ENCODE measurements around the gene CRIP2. TPM values are rescaled to one million over a fixed set of nuclear protein-coding genes. Genes with fewer than 3 reads are reported as not detected.

Gene CRIP2
- total and polyA plus RNA-seq, 2 of the 13 experiments (the other 11 are each of a cell fraction or from before 2014, with no cell fraction given) = 31.6 to 37.9 TPM

GRCh38 chr14:105480199-105480746, 5.7 kb downstream of the CRIP2 start:
- ChIA-PET POLR2A (interaction anchor here (1.0 to 2.4 kb wide), 4 partner anchors 9 to 179 kb away, joined by 3 to 10 read pairs (median 8); partner anchors contain the start of genes BRF1 and TEX22), CTCF (ENCODE audit: low intra/inter-chr PET ratio, low total read pairs) (interaction anchor here (1.3 to 2.5 kb wide), 4 partner anchors 10 to 52 kb away, joined by 4 to 15 read pairs (median 6); partner anchors contain the start of genes TEDC1 and TMEM121)
- Histone ChIP-seq H3K27ac (ENCODE audit: extremely low read length, insufficient read depth, low read length) (no peak overlapping the region), H3K4me2 (ENCODE audit: low read depth, low read length) (no peak overlapping the region), H3K4me1 (ENCODE audit: insufficient read depth, low read length) (peaks cover 64% of the 10 kb centered on the region), H3K9me3 (ENCODE audit: low read length) (no peaks in the 10 kb centered on the region), H3K79me2 (ENCODE audit: insufficient read depth, low read length) (no peaks in the 10 kb centered on the region), H2AFZ (ENCODE audit: low read length) (no peak overlapping the region), H3K9ac (ENCODE audit: insufficient read depth, low read depth, low read length) (no peak overlapping the region), H3K36me3 (replicated peaks in 1 of 2; ENCODE audit: control insufficient read depth in 1 of 2, insufficient read depth in 2 of 2, low read length in 2 of 2) (no peaks in the 10 kb centered on the region), H3K27me3 (ENCODE audit: control insufficient read depth in 1 of 2, insufficient read depth in 2 of 2, low read length in 2 of 2) (peaks cover 2 to 29% of the 10 kb centered on the region in 2 experiments; a peak in 4 of 5 replicates), H4K20me1 (ENCODE audit: insufficient read depth, low read length) (no peaks in the 10 kb centered on the region), H3K4me3 (replicated peaks in 1 of 3; ENCODE audit: insufficient read depth in 1 of 3, low read depth in 2 of 3, low read length in 3 of 3) (no peak overlapping the region)
- no TSS peak for BruUV-seq (replicated peaks)
- intact Hi-C loops (cut with micrococcal nuclease; ENCODE audit: unreplicated experiment) = loop anchor here (2.0 kb wide), 1 partner anchor 49 kb away; no protein-coding TSS in a partner anchor
- 69% methylated on average over 15 of the region's 15 CpGs for WGBS (ENCODE audit: low lambda C conversion rate)
- in situ Hi-C loops (cut with HindIII; ENCODE audit: extremely low pct_ligation_motif_present, low pct_unique_long_range_greater_than_20kb) = no loop called here
- DNase-seq (ENCODE audit: low spot score) (no peak), ATAC-seq (no peak), FAIRE-seq (no peak)
- TF ChIP-seq, protein P1, sequence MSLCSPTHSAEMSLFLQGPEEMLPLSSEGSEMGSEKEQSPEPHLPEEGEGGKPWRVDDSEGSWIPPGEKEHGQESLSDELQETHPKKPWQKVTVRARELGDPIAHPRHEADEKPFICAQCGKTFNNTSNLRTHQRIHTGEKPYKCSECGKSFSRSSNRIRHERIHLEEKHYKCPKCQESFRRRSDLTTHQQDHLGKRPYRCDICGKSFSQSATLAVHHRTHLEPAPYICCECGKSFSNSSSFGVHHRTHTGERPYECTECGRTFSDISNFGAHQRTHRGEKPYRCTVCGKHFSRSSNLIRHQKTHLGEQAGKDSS (CRISPR knock-in tag; IDR thresholded peaks at IDR 0.05; ENCODE audit: borderline replicate concordance, low read depth) = no peak
- no peak for TF ChIP-seq ZNF598 (CRISPR knock-in tag; IDR thresholded peaks at IDR 0.05; ENCODE audit: borderline replicate concordance)
- TF ChIP-seq SCMH1 (CRISPR knock-in tag; IDR thresholded peaks at IDR 0.05; ENCODE audit: borderline replicate concordance) = no peak
- no peak for TF ChIP-seq RNF2 (conservative IDR thresholded peaks at IDR 0.05; ENCODE audit: low read depth)
- no peak for TF ChIP-seq PHF5A (CRISPR knock-in tag; IDR thresholded peaks at IDR 0.05; ENCODE audit: low read depth, unreplicated experiment)
- TF ChIP-seq ZNF775 (CRISPR knock-in tag; IDR thresholded peaks at IDR 0.05; ENCODE audit: borderline replicate concordance) = no peak
- TF ChIP-seq, protein P2, sequence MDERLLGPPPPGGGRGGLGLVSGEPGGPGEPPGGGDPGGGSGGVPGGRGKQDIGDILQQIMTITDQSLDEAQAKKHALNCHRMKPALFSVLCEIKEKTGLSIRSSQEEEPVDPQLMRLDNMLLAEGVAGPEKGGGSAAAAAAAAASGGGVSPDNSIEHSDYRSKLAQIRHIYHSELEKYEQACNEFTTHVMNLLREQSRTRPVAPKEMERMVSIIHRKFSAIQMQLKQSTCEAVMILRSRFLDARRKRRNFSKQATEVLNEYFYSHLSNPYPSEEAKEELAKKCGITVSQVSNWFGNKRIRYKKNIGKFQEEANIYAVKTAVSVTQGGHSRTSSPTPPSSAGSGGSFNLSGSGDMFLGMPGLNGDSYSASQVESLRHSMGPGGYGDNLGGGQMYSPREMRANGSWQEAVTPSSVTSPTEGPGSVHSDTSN (CRISPR knock-in tag; IDR thresholded peaks at IDR 0.05) = no peak

Measured in HepG2 (cell line).